GOT3 (cell line): Measurements from ENCODE around the gene FER.
"Not testable (repeated sequence)": the region's sequence is repeated elsewhere in the genome, so short reads cannot be mapped to it uniquely, and the experiment has no call there.

Experiments used
- DNase-seq: peaks from one replicate; lab custom pipeline; 2025; ENCODE audit warnings: mixed read lengths; lab: John Stamatoyannopoulos, UW

Gene FER

DNA sequence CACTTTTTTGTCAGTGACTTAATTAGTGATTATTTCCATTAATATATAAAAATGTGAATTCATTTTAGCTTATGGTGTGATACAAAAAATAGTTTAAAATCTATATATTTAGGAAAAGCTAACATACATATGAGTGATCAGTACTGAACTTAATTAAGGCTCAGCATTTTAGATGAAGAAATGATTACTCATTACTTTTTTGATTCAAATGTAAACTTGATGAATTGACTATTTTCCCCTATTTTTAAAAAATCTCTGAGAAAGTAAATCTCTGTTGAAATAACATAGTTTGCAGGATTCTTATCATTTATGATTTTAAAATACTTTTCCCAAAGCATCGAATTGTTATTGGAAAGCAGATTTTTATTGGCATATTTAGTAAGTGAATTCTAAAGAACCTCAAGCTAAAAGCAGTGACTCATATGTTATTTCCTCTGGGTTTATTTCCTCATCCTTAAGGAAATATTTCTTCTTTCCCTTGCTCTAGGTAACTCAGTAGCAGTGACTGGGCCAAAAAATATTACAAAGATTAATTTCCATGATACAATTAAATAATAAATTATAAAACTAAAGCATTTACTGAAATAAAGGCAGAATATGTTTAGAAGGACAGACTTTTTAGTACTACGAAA is 290.6 kb downstream of the FER start:
- no peak for DNase-seq

DNA sequence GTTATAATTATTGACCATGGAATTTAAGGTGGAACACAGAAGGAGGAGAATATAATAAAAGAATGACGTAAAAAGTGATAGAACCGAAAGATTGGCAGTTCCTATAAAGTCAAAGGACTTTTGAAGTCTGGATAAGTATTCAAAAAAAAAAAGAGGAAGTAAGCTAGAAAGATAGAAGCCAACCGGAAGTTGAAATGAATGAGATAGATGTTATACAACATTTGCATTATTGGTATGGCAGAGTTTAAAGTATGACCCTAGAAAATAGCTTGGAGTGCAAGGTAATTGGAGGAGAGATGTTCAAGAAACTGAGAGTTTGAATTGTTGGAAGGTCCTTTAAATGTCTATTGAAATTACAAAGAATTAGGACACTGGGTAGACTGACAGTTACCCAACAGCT is 293.6 kb downstream of the FER start:
- no peak for DNase-seq

DNA sequence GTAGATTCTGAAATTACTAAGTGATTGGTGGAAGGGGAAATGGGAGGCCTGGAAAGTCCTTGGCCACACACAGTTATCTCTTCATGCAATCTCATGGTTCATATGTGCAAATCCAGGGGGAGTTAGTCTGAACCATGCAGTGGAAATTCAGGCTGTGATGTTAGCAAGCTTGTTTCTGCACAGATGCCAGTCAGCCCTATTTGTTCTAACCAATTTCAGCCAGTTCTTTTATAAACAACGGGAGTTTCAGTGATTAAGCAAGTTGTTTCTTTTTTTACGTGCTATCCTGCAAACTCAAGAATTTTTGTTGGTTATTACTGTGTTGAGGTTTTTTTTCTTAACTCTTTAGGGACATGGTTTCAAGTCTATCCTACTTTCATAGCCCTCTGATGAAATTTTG is 298.0 kb downstream of the FER start:
- no peak for DNase-seq

DNA sequence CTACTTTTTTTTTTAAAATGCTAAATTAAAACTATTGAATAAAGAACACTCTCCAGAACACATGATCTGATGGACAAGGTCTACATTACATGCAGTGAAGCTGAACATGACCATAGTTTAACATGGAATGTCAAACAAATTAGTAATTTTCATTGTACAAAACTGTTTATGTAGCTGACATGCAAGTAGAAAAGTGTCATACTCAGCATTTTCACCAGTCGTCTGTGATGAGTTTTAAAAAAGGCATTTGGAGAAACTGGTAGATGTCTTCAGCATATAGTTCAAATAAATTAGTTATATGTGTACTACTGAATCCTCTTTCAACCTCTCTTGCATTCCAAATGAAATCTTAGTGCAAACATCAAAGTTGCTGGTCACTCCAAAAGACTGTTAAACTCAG is 301.9 kb downstream of the FER start:
- no peak for DNase-seq

DNA sequence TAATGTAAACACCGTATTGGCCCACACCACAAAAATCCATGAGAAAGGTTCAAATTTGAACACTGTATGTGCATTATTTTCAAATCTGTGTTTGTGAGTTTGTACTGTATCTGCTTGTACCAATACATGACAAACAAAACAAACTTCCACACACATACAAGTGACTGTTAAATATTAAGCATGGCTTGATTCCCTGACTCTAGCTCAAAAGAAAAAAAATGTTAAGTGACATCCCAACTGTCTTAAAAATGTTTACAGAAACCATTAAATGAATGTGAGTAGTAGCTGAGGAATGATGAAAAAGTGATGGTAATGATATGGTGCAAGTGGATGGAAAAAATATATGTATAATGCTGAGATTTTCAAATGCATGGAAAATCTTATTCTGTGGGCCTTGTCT is 302.6 kb downstream of the FER start:
- DNase-seq, result not testable (repeated sequence)

DNA sequence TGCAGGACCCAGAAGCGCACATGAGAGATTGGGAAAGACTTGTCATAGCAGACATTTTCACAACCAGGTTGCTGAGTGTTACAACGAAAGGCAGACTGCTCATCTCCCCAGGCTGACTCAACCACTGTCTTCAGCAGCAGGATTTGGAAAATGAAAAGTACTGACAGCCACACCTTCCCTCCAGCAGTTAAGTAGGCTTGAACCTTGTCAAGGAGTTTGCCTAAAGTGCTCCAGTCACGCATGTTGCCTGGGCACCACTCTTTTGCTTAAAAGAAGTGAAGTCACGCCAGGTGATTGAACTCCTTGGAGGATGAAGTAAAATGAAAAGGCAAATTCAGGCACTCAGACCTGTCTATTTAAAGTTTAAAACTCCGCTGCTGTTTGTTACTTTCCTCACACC is 304.5 kb downstream of the FER start:
- not testable (repeated sequence) for DNase-seq

DNA sequence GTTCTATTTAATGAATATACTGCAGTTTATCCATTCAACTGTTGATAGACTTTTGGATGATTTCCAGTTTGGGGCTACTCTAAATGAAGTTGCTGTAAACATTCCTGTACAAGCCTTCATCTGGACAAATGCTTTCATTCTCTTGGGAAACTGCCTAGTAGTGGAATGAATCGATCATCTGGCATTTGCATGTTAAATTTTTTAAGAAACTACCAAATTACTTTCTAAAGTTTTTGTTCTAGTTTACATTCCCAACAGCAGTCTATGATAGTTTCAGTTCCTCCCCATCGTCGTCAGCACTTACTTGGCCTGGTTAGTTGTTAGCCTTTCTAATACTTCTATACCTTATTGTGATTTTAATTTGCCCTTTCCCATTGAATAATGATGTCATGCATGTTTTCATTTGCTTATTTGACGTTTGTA is 306.3 kb downstream of the FER start:
- no peak for DNase-seq

DNA sequence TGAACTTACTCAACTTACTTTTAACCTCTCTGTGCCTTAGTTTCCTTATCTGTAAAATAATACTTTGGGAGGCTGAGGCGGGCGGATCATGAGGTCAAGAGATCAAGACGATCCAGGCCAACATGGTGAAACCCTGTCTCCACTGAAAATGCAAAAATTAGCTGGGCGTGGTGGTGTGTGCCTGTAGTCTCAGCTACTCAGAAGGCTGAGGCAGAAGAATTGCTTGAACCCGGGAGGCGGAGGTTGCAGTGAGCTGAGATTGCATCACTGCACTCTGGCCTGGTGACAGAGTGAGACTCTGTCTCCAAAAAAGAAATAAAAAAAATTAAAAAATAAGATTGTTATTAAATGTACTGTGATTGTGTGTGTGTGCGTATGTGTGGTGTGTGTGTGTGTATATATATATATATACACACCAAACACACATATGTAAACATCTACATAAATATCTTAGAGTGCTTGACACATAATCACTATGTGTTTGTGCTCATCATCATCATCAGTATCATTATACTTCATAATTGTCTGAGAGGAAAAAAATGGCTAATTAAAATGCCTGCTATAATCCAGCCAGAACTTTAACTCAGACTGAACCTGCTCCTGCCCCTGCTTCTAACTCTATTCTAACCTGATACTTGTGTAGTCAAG is 312.8 kb downstream of the FER start:
- no peak for DNase-seq

DNA sequence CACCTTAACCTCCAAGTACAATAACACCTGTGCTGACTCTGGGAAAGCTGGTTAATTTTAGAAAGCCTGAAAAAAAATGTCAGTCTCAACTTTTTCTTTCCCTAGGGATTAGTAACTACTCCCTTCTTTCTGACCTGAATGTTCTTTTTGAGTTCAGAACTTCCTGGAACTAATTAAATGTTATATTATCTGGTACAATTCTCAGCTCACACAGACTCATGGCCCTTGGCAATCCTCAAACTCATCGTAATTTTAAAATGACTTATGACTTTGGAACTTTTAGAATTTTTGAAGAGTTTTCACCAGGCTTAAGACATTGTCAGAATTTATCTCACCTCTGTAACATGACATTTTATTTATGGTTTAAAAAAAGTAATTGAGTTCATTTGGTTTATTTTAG is 315.0 kb downstream of the FER start:
- DNase-seq, result no peak

DNA sequence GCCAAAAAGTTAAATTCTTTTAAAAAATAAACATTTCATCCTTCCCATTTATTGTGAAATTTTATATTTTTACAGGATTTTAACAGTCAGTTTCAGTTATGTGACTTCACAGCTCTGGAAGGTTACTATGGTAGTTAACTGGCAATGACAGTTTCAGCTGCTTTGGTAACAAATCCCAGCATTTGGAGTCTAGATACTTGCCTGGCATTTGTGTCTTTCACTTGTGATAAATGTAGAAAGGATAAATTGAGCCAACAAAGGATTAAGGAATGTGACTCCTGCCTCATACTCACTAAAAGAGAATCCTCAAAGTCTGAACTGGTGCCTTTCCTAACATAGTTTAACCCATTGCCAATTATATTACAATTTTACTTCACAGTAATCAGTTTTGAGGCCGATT is 315.5 kb downstream of the FER start:
- no peak for DNase-seq

DNA sequence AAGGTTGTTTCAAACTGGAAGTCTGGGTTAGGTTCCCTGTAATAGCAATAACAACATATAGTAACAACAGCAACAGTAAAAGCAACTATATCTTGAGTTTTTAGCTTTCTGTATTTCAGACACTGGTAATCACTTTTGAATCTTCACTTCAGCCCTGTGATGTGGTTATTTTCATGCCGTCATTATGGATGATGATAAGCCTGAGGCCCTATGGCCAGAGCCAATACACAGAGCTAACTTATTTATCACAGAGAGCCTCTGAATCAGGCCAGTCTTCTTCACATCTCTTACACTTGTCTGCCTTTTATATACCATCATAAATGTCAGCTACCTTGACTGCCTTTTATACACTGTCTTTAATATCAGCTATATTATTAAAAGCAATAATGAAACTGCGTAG is 329.0 kb downstream of the FER start:
- no peak for DNase-seq

DNA sequence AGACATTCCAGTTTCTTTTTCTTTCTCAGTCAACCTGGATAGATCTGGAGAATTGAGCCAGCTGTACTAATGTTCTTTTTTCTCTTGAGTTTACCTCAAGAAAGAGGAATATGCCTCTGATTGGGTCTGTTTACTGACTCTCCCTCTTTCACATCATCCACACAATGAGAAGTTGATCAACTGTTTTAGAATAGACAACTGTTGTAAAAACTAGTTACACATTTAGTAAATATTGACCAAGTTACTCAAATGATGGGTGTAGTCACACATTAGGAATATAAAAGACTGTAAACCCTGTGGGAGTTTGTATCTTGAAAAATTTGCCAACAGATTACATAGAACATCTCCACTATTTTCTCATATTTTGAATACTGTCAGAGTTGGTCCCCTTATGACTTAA is 330.8 kb downstream of the FER start:
- no peak for DNase-seq

DNA sequence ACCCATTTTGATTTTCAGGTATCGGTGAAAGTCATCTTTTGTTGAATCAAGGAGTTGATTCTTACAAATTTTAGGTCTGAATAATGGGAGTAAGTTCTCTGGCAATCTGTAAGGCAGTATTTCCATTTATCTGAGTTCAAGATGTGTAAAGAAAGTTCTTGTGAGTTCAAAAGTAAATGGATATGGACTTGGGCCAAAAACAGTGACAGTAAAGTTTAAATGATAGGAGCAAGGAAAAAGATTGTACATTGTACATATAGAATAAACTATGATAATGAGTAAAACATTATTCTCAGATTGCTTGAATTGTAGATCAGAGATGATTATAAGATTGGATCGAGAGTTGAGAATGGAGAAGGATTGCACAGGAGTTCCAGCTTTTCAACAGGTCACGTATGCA is 332.8 kb downstream of the FER start:
- DNase-seq, result no peak

DNA sequence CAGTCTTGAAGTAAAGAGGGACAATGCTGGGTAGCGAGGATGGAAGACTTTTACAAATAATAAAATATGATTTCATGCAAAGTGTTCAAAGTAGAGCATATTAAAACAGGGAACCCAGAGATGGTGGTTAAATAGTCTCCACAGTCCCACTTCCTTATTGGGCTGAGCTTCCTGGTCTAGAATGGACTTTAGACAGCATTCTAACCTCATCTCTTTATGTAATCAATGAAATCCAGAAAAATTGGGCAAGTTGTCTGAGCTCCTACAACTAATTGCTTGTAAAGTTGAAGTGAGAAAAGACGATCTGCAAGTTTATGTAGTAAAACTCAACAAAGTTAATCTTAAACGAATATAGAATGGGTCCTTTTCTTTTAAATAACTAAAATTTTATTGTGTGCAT is 333.2 kb downstream of the FER start:
- DNase-seq, result no peak

DNA sequence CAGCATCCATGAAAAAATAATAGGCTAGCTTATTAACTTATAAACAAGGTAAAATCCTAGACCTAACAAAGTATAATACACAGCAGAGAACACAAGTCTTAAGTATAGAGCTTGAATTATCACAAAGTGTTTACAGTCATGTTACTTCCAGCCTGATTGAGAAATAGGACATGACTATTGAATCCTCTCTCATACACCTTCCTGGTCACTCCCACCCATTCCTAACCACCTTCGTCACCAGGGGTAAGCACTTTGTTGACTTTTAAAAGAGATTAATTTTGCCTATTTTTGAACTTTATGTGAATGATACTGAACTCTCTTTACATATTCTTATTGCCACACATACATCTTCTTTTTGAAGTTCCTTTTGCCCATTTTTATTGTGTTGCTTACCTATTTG is 336.2 kb downstream of the FER start:
- DNase-seq, result no peak

DNA sequence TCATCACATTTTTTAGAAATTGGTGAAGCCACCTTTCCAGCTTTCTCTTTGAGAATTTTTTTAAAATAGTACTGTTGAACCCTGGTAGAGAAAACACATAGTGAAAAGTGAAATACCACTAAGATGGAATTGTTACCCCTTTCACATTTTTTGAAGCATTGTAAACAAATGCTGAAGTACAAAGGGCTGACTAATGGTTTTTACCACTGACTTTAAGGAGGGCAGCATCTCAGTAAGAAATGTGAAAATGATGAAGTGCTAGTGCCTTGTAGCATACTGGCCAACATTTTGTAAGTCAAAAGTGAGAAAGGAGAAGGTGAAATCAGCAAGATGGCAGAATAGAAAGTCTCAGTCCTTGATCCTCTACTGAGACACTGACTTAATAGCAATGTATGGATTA is 341.5 kb downstream of the FER start:
- DNase-seq, result no peak

DNA sequence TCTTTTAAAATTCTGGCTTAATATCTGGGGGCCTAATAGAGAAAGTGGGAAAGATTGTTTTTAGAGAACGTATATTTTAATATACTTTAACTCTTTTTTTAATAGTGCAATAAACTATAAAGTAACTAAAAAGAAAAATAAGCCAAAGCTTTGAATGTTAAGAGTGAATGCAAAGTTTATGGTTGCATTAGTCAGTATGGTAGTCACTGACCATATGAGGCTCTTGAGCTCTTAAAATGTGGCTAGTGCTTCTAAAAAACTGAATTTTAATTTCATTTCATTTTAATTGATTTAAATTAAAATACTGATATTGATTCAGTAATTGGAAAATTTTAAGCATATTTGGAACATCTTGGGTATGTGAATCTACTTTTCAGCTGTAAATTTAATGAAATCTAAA is 351.4 kb downstream of the FER start:
- no peak for DNase-seq

DNA sequence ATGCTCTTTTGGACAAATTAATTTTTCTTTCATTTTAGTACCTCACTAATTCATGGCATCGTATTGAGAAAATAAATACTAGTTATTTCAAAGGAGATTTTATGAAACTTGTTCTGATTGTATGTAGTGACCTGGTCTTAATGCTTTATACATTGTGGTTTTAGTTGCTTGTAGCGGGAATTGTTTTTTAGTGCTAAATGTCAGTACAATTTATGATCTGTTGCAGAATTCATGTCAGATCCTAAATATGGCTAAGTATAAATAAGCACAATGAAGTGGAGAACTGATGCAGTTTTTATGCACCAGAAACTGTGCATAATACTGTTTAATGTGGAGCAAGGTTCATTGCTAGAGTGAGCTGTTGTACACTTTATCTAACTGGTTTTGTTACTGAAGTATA is 353.3 kb downstream of the FER start:
- no peak for DNase-seq

DNA sequence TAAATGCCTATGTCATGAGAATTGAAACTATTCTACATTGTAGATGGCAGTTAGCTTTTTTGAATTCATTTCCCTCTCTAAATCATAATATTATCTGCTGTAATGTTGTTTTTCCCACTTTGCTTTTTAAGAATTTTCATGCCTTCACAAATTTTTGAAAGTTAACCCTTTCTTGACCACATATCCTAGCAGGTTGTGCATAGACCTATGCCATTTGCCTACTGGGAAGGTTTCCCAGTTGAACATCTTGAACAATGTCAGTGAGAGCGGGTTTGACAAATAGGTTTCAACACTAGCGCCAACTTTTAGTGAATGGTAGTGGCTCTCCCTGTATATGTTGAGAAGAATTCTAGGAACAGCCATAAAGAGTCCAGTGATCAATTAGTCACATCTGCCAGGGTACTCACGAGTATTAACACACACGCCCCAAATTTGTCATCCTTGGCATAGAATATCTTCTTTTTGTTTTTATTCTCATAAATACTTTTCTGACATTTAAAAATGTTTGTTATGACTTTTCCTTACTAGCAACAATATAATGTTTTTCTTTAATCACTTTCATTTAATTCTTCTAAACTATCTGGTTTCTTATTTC is 354.5 kb downstream of the FER start:
- DNase-seq, result no peak

DNA sequence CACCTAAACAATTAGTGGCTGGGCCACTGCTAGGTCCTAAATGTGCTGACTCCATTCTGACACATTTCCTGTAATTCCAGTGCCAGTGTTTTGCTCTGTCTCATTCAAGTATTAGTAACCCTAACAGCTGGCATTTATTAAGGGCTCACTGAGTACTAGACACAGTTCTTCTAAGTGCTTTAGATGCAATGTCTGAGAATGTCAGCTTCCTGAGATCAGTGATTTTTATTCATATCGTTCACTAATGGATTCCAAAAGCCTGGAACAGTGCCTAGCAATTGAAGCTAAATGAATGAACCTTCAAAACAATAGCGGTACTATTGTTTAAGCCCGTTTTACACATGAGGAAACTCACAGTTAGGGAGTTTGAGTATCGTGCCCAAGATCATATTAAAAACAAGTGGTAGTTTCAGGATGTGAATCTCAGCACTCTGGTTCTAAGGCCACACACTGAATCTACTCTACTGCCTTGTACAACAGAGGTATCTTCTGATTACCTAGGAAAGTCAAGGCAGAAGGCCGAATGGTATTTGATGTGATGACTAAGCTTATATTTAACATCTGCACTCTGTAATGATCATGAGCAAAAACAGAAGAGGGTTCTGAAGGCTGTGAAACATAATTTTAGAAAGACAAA is 358.1 kb downstream of the FER start:
- DNase-seq, result no peak

DNA sequence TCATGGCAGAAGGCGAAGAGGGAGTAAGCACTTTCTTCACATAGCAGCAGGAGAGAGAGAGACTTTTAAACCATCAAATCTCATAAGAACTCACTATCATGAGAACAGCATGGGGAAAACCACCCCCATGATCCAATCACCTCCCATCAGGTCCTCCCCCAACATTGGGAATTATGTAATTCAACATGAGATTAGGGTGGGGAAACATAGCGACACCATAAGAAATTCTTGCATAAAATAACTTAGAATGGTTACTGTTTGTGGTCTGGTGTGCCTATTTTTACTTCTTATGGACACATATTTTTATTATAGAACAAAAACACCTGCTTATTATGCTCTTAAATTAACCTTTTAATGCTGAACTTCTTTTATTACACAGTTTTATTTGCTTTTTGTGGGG is 364.0 kb downstream of the FER start:
- no peak for DNase-seq

DNA sequence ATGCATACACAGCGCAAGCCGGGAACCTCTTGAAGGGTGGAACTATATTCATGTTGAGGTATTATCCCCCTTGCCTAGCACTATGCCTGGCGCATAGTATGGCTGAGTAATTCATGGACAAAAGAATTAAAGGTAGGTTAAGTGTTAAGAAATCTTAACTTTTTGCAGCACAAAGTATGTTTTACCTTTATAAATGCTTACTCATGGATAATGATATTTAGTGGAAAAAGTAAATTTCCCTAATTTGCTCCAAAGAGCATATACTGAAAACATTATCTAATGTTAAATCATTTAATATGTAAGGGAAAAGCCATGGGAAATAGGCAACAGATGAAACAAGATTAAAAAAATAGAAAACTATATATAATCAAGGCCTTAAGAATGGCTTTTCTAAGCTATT is 365.9 kb downstream of the FER start:
- no peak for DNase-seq

DNA sequence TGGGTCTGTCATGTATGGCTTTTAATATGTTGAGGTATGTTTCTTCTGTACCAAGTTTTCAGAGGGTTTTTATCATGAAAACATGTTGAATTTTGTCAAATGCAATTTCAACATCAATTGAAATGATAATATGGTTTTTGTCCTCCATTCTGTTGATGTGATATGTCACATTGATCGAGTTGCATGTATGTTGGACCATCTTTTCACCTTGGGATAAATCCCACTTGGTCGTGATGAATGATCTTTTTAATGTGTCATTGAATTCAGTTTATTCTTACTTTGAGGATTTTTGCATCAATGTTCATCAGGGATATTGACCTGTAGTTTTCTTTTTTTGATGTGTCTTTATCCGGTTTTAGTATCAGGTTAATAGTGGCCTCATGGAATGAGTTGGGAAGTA is 373.5 kb downstream of the FER start:
- DNase-seq, result no peak
